BLaER1 treated with 17β-estradiol and CSF1 and Interleukin-3, amounts not matched to agents 10 nM and 100 nM (cell line): Measurements from ENCODE around the gene C9orf57.

Source experiments
- H3K27ac ChIP-seq, 11 experiments: shearing (Covaris generic); formaldehyde crosslinking; 2 replicates each; pipeline ENCODE4 v1.8.1; 2022
- H3K27me3 ChIP-seq, 11 experiments: shearing (Covaris generic); formaldehyde crosslinking; 2 replicates each; pipeline ENCODE4 v1.8.1; 2022
- H3K36me3 ChIP-seq, 11 experiments: shearing (Covaris generic); formaldehyde crosslinking; 2 replicates each; pipeline ENCODE4 v1.8.1; 2022
- H3K4me1 ChIP-seq, 10 experiments: shearing (Covaris generic); formaldehyde crosslinking; 2 replicates each; pipeline ENCODE4 v1.8.1; 2022
- H3K4me2 ChIP-seq, 11 experiments: shearing (Covaris generic); formaldehyde crosslinking; 2 replicates each; pipeline ENCODE4 v1.8.1; 2022
- H3K4me3 ChIP-seq, 10 experiments: shearing (Covaris generic); formaldehyde crosslinking; 2 replicates each; pipeline ENCODE4 v1.8.1; 2022
- H3K9ac ChIP-seq, 11 experiments: shearing (Covaris generic); formaldehyde crosslinking; 2 replicates each; pipeline ENCODE4 v1.8.1; 2022
- H3K9me3 ChIP-seq, 11 experiments: shearing (Covaris generic); formaldehyde crosslinking; replicated peaks in 1 of 11; 2 replicates each; pipeline ENCODE4 v1.8.1; 2022
- H4K20me1 ChIP-seq, 11 experiments: shearing (Covaris generic); formaldehyde crosslinking; 2 replicates each; pipeline ENCODE4 v1.8.1; 2022
- Cebpa-rat ChIP-seq, 11 experiments: shearing (Covaris generic); IDR thresholded peaks; 2 replicates each; pipeline ENCODE4 v1.8.1; 2022

The C9orf57 gene

DNA sequence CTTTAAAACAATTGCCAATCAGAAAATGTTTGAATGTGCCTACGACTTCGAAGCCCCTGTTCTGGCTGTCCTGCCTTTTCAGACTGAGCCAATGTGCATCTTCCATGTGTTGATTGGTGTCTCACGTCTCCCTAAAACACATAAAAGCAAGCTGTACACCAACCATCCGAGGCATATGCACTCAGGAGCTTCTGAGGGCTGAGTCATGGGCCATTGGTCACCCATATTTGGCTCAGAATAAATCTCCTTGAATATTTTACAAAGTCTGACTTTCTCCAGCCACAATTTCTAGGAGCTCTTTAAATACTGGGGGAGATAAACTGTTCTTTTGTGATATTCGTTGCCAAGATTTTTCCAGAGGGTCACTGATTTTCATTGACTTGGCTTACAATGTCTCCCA lies 53.9 kb downstream of the C9orf57 start:
- Histone ChIP-seq H3K27ac (no peak overlapping the region), H4K20me1 (no peaks in the 10 kb centered on the region), H3K4me1 (peaks cover 0 to 7% (median 0%) of the 10 kb centered on the region in 10 experiments; a peak in 4 of 20 replicates), H3K27me3 (no peaks in the 10 kb centered on the region), H3K4me3 (no peak overlapping the region), H3K4me2 (no peak overlapping the region; a peak in 1 of 22 replicates), H3K36me3 (no peaks in the 10 kb centered on the region), H3K9ac (no peak overlapping the region), H3K9me3 (peaks cover under 1 to 14% (median 6%) of the 10 kb centered on the region in 11 experiments; a peak in 19 of 22 replicates)
- TF ChIP-seq Cebpa-rat (IDR thresholded peaks at IDR 0.05), result no peak

DNA sequence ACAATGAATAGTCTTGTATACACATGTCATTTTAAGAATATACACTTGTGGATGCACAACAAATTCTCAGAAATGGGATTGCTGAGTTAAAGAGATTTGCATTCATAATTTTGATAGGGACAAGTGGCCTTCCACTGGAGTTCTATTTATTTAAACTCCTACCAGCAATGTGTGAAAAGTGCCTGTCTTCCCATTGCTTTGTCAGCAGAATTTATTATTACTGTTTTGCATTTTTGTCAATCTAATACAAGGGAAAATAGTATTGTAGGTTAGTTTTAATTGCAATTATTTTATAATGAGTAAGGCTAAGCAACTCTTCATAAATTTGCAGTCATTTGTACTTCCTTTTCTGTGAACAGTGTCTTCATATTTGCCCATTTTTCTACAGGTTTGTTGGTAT lies 55.0 kb downstream of the C9orf57 start:
- Histone ChIP-seq H3K36me3 (peaks cover 0 to 3% (median 0%) of the 10 kb centered on the region in 11 experiments; a peak in 1 of 22 replicates), H3K4me2 (no peak overlapping the region), H3K27ac (no peak overlapping the region), H3K4me1 (peaks cover 0 to 7% (median 0%) of the 10 kb centered on the region in 10 experiments; a peak in 4 of 20 replicates), H3K9me3 (peaks cover 11 to 24% (median 16%) of the 10 kb centered on the region in 11 experiments), H3K4me3 (no peak overlapping the region), H4K20me1 (no peaks in the 10 kb centered on the region), H3K27me3 (no peaks in the 10 kb centered on the region), H3K9ac (no peak overlapping the region)
- TF ChIP-seq Cebpa-rat (IDR thresholded peaks at IDR 0.05), result no peak
